WTC11 (cell line): ENCODE measurements around the gene IFT88. TPM values are rescaled to one million over a fixed set of nuclear protein-coding genes. Genes with fewer than 3 reads are reported as not detected.

Experiments used
- ATAC-seq: fragments of 200-7000 bp; cut with Tn5 transposase; 2 replicates; pipeline ENCODE4 v1.10.0; 2021; ENCODE audit warnings: mild to moderate bottlenecking, moderate library complexity
- CTCF ChIA-PET: fragments of 300-600 bp; sonication (Branson Sonifier 250); formaldehyde crosslinking; loops from one replicate; lab custom pipeline; 2021; ENCODE audit warnings: antibody characterized with exemption; lab: Charles Lee
- POLR2A ChIA-PET: fragments of 350-600 bp; sonication (Branson Sonifier 250); formaldehyde crosslinking; loops from one replicate; lab custom pipeline; 2021; ENCODE audit warnings: antibody characterized with exemption; lab: Charles Lee
- DNase-seq: peaks from one replicate; pipeline ENCODE4 v3.0.0; 2021; ENCODE audit warnings: low spot score
- H3K27ac Mint-ChIP-seq: 2 replicates; pipeline ENCODE4 v1.8.0; 2021; ENCODE audit warnings: mixed read lengths
- H3K27me3 Mint-ChIP-seq: 2 replicates; pipeline ENCODE4 v1.8.0; 2021; ENCODE audit warnings: low read depth, mild to moderate bottlenecking, moderate library complexity, mixed read lengths
- H3K36me3 Mint-ChIP-seq: 2 replicates; pipeline ENCODE4 v1.8.0; 2021; ENCODE audit warnings: mixed read lengths
- H3K4me1 Mint-ChIP-seq: 2 replicates; pipeline ENCODE4 v1.8.0; 2022; ENCODE audit warnings: mixed read lengths
- H3K4me3 Mint-ChIP-seq: 2 replicates; pipeline ENCODE4 v1.8.0; 2021; ENCODE audit warnings: mild to moderate bottlenecking, moderate library complexity, mixed read lengths
- H3K9me3 Mint-ChIP-seq: 2 replicates; pipeline ENCODE4 v1.8.0; 2021; ENCODE audit warnings: mixed read lengths
- AFF4 ChIP-seq: sonication (generic); formaldehyde crosslinking; IDR thresholded peaks from 2 replicates; pipeline ENCODE4 v1.8.1; 2023; ENCODE audit warnings: mild to moderate bottlenecking, missing genetic modification reagents, borderline replicate concordance
- AR ChIP-seq: fragments of 250-450 bp; sonication (Bioruptor Pico); IDR thresholded peaks from 2 replicates; pipeline ENCODE4 v1.9.0; 2021; ENCODE audit warnings: mild to moderate bottlenecking
- E2F1 ChIP-seq: sonication (generic); formaldehyde crosslinking; IDR thresholded peaks from 2 replicates; pipeline ENCODE4 v1.8.0; 2022; ENCODE audit warnings: mild to moderate bottlenecking, missing genetic modification reagents
- E2F5 ChIP-seq: sonication (generic); formaldehyde crosslinking; IDR thresholded peaks from 2 replicates; pipeline ENCODE4 v1.8.1; 2022; ENCODE audit warnings: mild to moderate bottlenecking, moderate library complexity, missing genetic modification reagents
- ERG ChIP-seq: fragments of 250-450 bp; sonication (Bioruptor Pico); IDR thresholded peaks from 2 replicates; pipeline ENCODE4 v1.8.0; 2021; ENCODE audit warnings: mild to moderate bottlenecking
- ESRRA ChIP-seq: sonication (generic); formaldehyde crosslinking; IDR thresholded peaks from 2 replicates; pipeline ENCODE4 v1.8.1; 2022; ENCODE audit warnings: mild to moderate bottlenecking, missing genetic modification reagents, borderline replicate concordance
- ETV6 ChIP-seq: sonication (generic); formaldehyde crosslinking; IDR thresholded peaks from 2 replicates; pipeline ENCODE4 v1.8.1; 2022; ENCODE audit warnings: mild to moderate bottlenecking, missing genetic modification reagents
- FOXP4 ChIP-seq: sonication (generic); formaldehyde crosslinking; IDR thresholded peaks from 2 replicates; pipeline ENCODE4 v1.8.0; 2022; ENCODE audit warnings: mild to moderate bottlenecking, missing genetic modification reagents
- IRF1 ChIP-seq: sonication (generic); formaldehyde crosslinking; IDR thresholded peaks from 2 replicates; pipeline ENCODE4 v1.8.0; 2023; ENCODE audit warnings: missing genetic modification reagents
- MLX ChIP-seq: sonication (generic); formaldehyde crosslinking; IDR thresholded peaks from 2 replicates; pipeline ENCODE4 v1.8.1; 2023; ENCODE audit warnings: mild to moderate bottlenecking, missing genetic modification reagents, moderate library complexity
- NFATC4 ChIP-seq: fragments of 250-450 bp; sonication (Bioruptor Pico); IDR thresholded peaks from 2 replicates; pipeline ENCODE4 v1.9.0; 2021; ENCODE audit warnings: mild to moderate bottlenecking
- NFYB ChIP-seq: sonication (generic); formaldehyde crosslinking; conservative IDR thresholded peaks from 2 replicates; pipeline ENCODE4 v1.8.0; 2022; ENCODE audit warnings: low read depth, missing genetic modification reagents
- RELA ChIP-seq: sonication (generic); formaldehyde crosslinking; IDR thresholded peaks from 2 replicates; pipeline ENCODE4 v1.8.1; 2022; ENCODE audit warnings: missing genetic modification reagents, mild to moderate bottlenecking, borderline replicate concordance
- RORB ChIP-seq: fragments of 250-450 bp; sonication (Bioruptor Pico); IDR thresholded peaks from 2 replicates; pipeline ENCODE4 v1.9.0; 2021; ENCODE audit warnings: mild to moderate bottlenecking
- SMAD4 ChIP-seq: sonication (generic); formaldehyde crosslinking; IDR thresholded peaks from 2 replicates; pipeline ENCODE4 v1.8.0; 2022; ENCODE audit warnings: mild to moderate bottlenecking, missing genetic modification reagents
- TEAD4 ChIP-seq: sonication (generic); formaldehyde crosslinking; IDR thresholded peaks from 2 replicates; pipeline ENCODE4 v1.8.0; 2022; ENCODE audit warnings: mild to moderate bottlenecking, missing genetic modification reagents
- USF1 ChIP-seq: sonication (generic); formaldehyde crosslinking; IDR thresholded peaks from 2 replicates; pipeline ENCODE4 v1.8.0; 2022; ENCODE audit warnings: mild to moderate bottlenecking, missing genetic modification reagents
- ZNF263 ChIP-seq: sonication (generic); formaldehyde crosslinking; IDR thresholded peaks from 2 replicates; pipeline ENCODE4 v1.8.1; 2022; ENCODE audit warnings: low read depth, mild to moderate bottlenecking, moderate library complexity, missing genetic modification reagents
- total RNA-seq: library from RNA; stranded (reverse); gene quantifications from 3 replicates; pipeline ENCODE4 v1.2.3, GENCODE V29; 2021

The IFT88 gene
- total RNA-seq, 1 experiment from 2014 or later: 6.5 TPM

GRCh38 chr13:20706661-20707060 is 139.7 kb downstream of the IFT88 start (continued):
- TF ChIP-seq MLX (CRISPR knock-in tag) (no peak), ETV6 (CRISPR knock-in tag) (no peak), ESRRA (CRISPR knock-in tag) (no peak), ZNF263 (CRISPR knock-in tag) (no peak), FOXP4 (CRISPR knock-in tag) (no peak), RORB (CRISPR knock-in tag) (no peak), USF1 (CRISPR knock-in tag) (no peak), AR (CRISPR knock-in tag) (no peak)
- TF ChIP-seq, all 79 proteins: peak for 0

- peaks cover 17% of the 10 kb centered on the region for H3K27me3 Mint-ChIP-seq
- H3K36me3 Mint-ChIP-seq: no peaks in the 10 kb centered on the region
- DNase-seq: no peak
- no peak overlapping the region for H3K27ac Mint-ChIP-seq
- ATAC-seq: no peak
- H3K4me1 Mint-ChIP-seq: peaks cover 14% of the 10 kb centered on the region
- H3K4me3 Mint-ChIP-seq: no peak overlapping the region
- H3K9me3 Mint-ChIP-seq: no peaks in the 10 kb centered on the region
- ChIA-PET CTCF (interaction anchor here (1.1 to 1.7 kb wide), 2 partner anchors 9 to 215 kb away, joined by 3 to 5 read pairs; no protein-coding TSS in a partner anchor), POLR2A (no interaction called here)
- no peak for TF ChIP-seq TEAD4 (CRISPR knock-in tag)
- TF ChIP-seq MLX (CRISPR knock-in tag): no peak
- TF ChIP-seq NFYB (CRISPR knock-in tag): no peak
- TF ChIP-seq E2F1: no peak
- TF ChIP-seq E2F5 (CRISPR knock-in tag): no peak
- no peak for TF ChIP-seq IRF1 (CRISPR knock-in tag)
- TF ChIP-seq AFF4 (CRISPR knock-in tag): no peak
- no peak for TF ChIP-seq NFATC4
- TF ChIP-seq ERG (CRISPR knock-in tag): no peak
- TF ChIP-seq RELA (CRISPR knock-in tag): no peak
- TF ChIP-seq SMAD4 (CRISPR knock-in tag): no peak
Measured at GRCh38 chr13:20708216-20708615, 141.3 kb downstream of the IFT88 start.
